GM19452 (cell line): ENCODE results near the gene PPRC1.

ENCODE experiments used
- ATAC-seq: cut with Tn5 transposase; IDR thresholded peaks from one replicate; pipeline ENCODE4 v1.9.1; 2021; ENCODE audit not compliant: unreplicated experiment

Gene PPRC1

DNA sequence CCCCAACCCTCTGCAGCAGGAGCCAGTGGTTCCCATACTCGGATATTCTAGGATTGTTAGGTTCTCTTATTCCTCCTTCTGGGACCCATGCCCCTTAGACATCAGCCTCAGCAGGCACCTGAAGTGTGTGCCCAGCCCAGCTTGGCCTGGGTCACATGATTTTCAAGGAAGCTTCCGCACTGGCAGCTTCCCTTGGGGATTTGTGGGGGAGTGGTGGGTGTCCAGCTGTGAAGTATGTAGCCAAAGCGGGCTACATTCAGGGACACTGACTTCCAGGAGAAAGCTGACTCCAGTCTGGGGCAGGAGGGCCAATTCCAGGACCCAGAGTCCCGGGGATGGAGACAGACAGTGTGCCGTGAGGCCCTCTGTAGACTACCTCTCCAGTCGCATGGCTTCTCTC is 14.0 kb upstream of the PPRC1 start:
- ATAC-seq = no peak

DNA sequence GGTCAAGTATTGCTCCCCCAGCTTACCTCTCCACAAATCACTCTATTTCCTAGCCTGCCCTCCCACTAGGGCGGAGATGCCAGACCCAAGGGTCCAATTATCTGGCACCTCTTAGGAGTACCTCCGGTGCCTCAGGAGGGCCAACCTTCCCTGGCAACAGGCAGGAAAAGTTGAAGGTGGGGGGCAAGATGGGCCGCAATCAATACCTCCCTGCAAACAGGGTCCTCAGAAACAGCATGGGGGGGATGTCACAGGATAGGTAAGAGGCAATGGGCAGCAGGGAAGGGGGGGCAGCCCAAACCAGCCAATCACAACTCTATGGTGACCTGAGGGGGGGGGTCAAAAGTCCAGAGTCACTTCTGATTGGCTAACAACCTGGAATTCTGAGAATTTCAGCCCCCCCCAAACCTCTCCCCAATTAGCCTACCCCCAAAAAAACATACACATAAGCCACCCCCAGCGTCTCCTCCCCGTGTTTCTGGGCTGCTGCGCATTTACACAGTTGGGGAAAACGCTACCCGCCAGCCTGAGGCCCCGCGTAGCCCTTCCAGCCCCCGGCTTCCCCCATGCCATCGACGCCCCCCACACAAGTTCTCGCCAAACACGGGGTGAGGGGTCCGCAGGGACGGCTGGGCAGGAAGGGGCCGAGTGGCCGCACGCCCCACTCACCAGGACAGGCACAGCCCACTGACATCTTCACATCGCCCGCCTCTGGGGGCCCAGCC is 13.3 kb upstream of the PPRC1 start:
- no peak for ATAC-seq

DNA sequence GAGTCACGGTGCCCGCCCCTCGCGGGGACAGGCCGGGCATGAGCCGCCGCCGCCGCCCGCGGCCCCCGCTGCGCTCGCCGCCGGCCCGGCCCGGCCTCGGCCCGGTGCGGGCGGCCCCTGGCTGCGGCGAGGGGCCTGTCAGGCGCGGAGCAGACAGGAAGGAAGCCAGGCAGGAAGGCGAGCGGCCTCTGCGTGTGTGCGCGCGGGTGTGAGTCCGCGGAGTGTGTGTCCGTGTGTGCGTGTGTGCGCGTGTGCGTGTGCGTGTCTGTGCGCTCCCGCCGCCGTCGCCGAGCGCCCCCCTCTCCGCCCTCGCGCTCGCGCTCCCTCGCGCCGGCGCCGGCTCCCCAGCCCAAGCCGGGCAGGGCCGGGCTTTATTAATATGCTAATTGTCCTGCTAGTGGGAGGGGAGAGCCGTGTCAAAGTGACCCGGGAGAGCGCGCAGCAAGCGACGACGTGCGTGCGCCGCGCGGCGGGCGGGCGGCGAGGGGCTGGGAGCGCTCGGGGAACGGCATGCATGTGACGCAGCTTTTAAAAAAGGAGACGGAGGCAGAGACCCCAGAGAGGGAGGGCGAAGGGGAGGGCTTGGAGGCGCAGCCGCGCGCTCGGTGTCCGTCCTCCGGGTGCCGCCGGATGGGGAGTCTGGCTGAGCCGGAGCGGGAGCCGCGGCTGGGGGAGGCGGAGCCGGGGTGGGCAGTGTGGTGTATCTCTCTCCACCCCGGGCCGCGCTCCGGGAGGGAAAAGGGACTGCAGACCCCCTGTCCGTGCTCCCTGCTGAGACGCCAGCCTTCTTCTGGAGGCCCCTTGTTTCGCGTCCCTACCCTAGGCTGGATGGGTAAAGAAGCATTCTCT is 12.5 kb upstream of the PPRC1 start, which contains the start of gene LDB1:
Gene LDB1, minus strand, starts transcription at position 227 of the 849 bp plus-strand sequence. CDS start 258 bp downstream, outside the sequence.
- ATAC-seq = peak; percentile 65

DNA sequence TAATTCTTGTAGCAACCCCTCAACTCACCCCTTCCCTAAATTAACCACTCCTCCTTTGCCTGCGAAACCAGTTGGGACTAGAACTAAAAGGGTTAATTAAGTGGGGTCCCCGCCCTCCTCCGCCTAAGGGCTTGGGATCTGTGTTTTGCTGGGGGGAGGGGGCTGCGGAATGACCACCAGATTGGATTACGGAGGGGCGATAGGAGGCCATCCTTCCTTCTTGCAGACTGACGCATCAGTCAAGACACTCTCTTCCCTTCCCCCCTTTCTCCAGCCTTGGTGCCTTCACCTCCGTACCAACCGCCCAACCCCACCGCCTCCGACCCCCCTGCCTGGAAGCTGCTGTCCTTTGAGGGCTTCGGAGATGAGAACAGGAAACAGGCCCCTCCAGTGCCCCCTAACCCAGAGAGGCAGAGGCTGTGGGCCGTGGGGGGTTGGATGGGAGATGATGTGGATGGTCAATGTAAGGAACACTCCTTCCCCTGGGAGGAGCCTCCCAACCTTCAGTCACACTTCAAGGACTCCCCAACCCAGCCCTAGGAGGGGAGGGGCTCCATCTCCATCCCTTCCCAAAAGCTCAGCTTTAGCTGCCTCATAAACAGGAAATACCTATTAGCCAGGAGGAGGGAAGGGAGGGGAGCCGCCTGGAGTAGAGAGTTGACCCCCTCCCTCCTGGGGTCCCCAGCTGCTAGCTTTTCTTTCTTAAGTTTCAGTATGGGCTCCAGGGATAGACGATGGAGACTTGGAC is 11.7 kb upstream of the PPRC1 start:
- no peak for ATAC-seq

DNA sequence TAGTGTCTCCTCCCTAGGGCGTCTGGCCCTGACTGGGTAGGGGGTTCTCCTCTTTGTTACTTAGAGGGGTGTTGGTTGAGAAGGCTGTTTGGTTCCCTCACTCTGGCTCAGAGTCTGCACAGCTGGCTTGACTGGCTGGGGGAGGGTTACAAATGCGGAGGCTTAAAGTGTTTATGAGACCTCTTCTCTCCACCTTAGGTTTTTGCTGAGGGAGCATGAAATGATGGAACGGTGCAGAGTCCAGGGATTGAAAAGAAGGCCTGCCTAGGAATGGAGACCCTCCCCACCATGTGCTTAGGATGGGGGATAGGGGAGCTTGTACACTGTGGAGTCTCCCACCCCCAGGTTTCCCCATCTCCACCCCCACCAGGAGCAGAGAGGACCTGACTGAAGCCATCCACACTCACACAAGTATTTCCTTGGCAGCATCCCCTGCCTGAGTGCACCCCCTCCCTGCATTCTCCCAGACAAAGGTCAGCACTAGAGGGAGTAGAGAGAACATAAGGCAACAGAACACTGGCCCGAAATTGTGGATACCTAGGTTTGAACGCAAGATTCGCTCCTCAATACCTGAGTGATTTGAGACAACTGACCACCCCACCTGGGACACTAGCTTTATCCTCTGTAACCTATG is 11.0 kb upstream of the PPRC1 start:
- ATAC-seq = no peak

DNA sequence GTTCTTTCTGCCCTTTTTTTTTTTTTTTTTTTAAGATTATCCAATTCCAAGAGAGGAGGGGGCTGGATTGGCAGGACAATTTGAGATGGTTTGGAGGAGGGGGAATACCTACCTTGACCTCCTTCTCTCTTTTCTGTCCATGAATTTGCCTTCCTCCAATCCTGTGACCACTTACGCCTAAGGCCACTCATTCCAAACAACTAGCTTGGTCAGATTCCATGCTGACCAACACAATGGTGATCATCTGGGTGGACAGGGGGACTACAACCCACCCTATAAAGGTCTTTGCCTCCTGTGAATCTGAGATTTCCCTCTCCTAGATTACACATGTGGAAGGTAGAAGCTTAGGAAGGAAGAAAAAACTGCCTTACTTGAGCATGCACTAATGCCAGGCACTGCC is 10.4 kb upstream of the PPRC1 start:
- ATAC-seq = no peak

DNA sequence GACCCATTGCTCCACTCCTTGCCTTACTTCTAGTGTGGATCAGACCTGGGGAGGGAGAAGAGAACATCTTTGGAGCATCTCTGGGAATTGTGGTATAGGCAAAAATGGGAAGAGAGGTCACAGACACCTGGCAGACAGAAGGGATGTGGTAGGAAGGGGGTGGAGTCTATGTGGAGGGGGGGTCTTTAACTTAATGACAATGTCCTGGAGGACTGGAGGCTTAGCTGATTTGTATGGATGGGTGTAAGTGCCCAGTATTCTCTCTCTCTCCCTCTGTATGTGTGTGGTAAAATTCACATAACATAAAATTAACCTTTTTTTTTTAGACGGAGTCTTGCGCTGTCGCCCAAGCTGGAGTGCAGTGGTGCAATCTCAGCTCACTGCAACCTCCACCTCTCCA is 9.6 kb upstream of the PPRC1 start:
- ATAC-seq = no peak

DNA sequence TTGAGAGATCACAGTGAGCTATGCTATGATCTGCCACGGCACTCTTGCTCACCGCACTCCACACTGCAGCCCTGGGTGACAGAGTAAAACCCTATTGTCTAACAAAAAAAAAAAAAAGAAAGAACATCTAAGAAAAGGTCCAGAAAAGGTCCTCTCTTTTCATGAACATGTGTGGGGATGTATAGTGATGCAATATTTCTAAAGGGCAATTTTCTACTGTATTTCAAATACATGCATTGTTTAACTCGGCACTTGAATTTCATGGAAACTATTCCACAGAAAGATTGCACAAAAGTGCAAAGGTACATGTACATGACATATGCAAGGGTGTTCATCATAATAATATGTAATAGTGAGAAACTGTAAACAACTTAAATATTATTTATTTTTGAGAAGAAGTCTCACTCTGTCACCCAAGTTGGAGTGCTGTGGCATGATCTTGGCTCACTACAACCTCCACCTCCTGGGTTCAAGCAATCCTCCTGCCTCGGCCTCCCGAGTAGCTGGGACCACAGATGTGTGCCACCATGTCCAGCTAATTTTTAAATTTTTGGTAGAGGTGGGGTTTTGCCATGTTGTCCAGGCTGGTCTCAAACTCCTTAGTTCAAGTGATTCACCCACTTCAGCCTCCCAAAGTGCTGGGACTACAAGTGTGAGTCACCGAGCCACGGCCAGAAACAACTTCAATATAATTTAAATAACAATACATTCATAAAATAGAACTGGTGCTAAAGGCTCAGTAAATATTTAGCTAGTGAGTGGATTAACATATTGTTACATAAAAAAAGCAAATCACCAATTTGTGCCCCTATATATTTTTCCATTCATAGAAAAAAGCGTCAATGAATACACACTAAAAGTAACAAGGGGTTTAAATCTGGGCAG is 1.3 kb upstream of the PPRC1 start:
- ATAC-seq = no peak

DNA sequence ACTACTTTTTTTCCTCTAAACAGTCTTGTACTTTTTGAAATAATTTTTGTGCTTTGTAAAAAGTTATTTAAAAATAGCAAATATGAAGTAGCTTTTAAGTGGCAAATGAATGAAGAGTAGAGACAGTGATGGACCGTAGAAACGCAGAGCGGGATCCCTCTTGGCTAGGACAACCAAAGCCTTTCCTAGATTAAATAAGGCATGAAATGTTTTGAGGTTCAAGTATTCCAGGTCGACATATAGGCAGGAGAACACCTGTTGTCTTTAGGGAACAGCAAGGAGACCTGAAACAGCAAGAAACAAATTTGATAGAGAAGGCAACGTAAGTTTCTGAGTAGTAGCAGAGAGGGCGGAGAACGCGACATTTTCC is 662 bp upstream of the PPRC1 start:
- no peak for ATAC-seq

DNA sequence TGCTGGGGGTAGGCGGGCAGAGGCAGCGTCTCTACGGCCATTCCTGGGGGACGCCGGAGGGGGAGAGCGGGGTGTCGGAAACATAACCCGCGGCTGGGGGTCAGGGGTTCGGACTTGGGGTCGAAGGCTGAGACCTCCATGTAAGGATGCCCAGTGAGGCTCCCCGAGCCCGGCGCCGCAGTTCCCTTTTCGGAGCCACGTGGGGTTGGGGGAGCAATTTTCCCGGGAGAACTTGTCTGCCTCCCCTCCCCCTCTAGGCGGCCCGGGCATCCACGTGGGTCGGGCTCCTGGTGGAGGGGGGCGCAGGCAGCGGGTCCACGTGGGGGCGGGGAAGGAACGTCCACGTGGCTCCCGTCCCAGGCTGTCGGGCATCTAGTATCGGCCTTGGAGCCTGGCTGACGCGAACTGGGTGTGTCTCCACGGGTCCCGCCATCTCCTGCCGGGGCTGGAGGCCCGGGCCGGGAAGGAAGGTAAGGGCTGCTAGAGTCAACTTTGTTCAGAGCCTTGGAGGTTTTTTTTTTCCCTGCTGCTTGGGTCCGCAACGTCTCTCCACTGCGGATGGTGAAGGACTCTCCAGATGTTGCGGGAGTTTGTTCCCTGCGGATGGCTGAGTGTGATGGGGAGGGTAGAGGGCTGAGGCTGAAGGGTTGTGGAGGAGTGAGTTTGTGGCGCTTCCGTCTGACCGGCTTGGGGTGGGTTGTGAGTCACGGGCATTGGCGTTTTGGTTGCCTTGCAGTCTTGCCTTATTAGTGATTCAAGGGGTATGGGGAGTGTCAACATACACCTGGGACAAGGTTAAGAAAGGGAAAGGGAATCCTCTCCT is 744 bp downstream of the PPRC1 start:
- ATAC-seq = no peak

DNA sequence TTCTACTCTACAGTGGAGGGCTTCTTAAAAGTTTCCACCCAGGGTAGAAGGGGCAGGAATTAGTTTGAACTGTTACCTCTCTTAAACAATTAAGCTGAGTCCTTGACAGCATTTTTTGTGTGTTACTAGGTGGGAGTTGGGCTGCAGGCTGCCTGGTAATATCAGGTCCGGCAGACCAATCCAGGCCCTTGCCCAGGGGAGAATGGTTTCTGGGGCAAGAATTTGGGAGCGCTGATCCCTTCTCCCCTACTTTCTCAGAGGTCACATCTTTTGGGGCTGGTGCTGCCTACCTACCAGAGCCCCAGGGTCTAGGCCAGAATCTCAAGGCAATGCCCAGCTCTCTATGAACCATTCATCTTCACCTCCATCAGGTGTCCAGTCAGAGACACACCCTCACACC is 1.6 kb downstream of the PPRC1 start:
- ATAC-seq = no peak

DNA sequence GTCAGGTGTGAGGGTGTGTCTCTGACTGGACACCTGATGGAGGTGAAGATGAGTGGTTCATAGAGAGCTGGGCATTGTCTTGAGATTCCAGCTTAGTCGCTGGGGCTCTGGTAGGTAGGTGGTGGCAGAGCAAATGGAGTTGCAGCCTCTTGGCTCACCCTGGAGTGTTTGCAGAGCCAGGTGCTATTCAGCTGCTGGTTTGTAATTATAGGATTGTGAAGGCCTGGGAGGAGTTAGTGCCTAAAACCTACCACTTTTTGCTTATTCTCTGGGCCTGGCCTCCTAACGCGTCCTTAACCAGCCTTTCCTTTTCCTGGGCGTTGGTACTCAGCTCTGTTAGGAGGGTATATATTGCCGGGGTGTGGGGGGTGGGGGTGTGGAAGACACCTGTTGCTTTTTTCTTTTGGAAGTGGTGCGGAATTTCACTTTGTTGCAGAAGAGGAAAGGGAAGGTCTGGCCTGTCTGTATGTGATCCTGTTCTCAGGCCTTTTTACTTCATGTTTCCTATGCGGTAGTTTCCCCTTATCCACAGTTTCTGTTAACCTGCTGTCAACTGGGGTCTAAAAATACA is 3.2 kb downstream of the PPRC1 start:
- no peak for ATAC-seq

DNA sequence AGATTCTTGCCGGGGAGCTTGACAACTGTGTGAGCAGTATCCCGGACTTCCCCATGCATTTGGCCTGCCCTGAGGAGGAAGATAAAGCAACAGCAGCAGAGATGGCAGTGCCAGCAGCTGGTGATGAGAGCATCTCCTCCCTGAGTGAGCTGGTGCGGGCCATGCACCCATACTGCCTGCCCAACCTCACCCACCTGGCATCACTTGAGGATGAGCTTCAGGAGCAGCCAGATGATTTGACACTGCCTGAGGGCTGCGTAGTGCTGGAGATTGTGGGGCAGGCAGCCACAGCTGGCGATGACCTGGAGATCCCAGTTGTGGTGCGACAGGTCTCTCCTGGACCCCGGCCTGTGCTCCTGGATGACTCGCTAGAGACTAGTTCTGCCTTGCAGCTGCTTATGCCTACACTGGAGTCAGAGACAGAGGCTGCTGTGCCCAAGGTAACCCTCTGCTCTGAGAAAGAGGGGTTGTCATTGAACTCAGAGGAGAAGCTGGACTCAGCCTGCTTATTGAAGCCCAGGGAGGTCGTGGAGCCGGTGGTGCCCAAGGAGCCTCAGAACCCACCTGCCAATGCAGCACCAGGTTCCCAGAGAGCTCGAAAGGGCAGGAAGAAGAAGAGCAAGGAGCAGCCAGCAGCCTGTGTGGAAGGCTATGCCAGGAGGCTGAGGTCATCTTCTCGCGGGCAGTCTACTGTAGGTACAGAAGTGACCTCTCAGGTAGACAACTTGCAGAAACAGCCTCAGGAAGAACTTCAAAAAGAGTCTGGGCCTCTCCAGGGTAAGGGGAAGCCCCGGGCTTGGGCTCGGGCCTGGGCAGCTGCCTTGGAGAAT is 6.7 kb downstream of the PPRC1 start:
- ATAC-seq = no peak

DNA sequence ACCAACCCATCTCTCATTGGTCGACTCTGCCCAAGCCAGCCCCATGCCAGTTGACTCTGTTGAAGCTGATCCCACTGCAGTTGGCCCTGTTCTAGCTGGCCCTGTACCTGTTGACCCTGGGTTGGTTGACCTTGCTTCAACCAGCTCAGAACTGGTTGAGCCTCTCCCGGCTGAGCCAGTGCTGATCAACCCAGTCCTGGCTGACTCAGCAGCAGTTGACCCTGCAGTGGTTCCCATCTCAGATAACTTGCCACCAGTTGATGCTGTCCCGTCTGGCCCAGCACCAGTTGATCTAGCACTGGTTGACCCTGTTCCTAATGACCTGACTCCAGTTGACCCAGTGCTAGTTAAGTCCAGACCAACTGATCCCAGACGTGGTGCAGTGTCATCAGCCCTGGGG is 7.4 kb downstream of the PPRC1 start:
- no peak for ATAC-seq

DNA sequence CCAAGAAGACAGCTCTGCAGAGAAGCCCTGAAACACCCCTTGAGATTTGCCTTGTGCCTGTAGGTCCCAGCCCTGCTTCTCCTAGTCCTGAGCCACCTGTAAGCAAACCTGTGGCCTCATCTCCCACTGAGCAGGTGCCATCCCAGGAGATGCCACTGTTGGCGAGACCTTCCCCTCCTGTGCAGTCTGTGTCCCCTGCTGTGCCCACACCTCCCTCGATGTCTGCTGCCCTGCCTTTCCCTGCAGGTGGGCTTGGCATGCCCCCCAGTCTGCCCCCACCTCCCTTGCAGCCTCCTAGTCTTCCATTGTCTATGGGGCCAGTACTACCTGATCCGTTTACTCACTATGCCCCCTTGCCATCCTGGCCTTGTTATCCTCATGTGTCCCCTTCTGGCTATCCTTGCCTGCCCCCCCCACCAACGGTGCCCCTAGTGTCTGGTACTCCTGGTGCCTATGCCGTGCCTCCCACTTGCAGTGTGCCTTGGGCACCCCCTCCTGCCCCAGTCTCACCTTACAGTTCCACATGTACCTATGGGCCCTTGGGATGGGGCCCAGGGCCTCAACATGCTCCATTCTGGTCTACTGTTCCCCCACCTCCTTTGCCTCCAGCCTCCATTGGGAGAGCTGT is 8.2 kb downstream of the PPRC1 start:
- no peak for ATAC-seq

DNA sequence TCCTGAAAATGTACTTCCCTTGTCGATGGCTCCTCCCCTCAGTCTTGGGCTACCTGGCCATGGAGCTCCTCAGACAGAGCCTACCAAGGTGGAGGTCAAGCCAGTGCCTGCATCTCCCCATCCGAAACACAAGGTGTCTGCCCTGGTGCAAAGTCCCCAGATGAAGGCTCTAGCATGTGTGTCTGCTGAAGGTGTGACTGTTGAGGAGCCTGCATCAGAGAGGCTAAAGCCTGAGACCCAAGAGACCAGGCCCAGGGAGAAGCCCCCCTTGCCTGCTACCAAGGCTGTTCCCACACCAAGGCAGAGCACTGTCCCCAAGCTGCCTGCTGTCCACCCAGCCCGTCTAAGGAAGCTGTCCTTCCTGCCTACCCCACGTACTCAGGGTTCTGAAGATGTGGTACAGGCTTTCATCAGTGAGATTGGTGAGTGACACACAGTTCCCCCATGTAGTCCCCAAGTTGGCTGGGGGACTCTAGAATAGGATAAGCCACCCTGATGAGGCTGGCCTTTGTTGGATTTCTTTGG is 8.8 kb downstream of the PPRC1 start:
- ATAC-seq = no peak

DNA sequence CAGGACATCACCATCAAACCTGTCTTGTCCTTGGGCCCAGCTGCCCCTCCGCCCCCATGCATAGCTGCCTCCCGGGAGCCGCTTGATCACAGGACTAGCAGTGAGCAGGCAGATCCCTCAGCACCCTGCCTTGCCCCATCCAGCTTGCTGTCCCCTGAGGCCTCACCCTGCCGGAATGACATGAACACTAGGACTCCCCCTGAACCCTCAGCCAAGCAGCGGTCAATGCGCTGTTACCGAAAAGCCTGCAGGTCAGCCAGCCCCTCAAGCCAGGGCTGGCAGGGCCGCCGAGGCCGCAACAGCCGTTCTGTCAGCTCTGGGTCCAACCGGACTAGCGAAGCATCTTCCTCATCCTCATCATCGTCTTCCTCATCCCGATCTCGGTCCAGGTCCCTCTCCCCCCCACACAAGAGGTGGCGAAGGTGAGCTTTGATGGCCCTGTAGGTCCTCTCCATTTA is 14.2 kb downstream of the PPRC1 start:
- ATAC-seq = no peak
